NCI-H774 (cell line): ENCODE results near the gene LETMD1.
"Not testable (repeated sequence)": the region's sequence is repeated elsewhere in the genome, so short reads cannot be mapped to it uniquely, and the experiment has no call there.

Experiments used
- DNase-seq: peaks from one replicate; lab custom pipeline; 2025; lab: John Stamatoyannopoulos, UW

Gene LETMD1

GRCh38 chr12:51047655-51048540 is at the start of gene LETMD1:
TSS of gene LETMD1 (plus strand) at chr12:51048327. CDS start at chr12:51048357, 30 bp downstream.
- DNase-seq: peak; percentile 99

GRCh38 chr12:50999093-50999492 is 49.0 kb upstream of the LETMD1 start:
- no peak for DNase-seq

- DNase-seq: no peak
These were observed 47.9 kb upstream of the LETMD1 start for GRCh38 chr12:51000245-51000644.

GRCh38 chr12:51001799-51002198 is 46.3 kb upstream of the LETMD1 start:
- no peak for DNase-seq

- no peak for DNase-seq
These were observed 43.6 kb upstream of the LETMD1 start for GRCh38 chr12:51004504-51004903.

GRCh38 chr12:51005030-51005429 is 43.1 kb upstream of the LETMD1 start:
- no peak for DNase-seq

- no peak for DNase-seq
These were observed 42.5 kb upstream of the LETMD1 start for GRCh38 chr12:51005671-51006070.

- DNase-seq: no peak
These were observed 39.6 kb upstream of the LETMD1 start for GRCh38 chr12:51008329-51009055.

- no peak for DNase-seq
These were observed 39.1 kb upstream of the LETMD1 start for GRCh38 chr12:51009056-51009440.

GRCh38 chr12:51011955-51012354 is 36.2 kb upstream of the LETMD1 start:
- DNase-seq: no peak

GRCh38 chr12:51012570-51013236 is 35.4 kb upstream of the LETMD1 start:
- no peak for DNase-seq

GRCh38 chr12:51013441-51013840 is 34.7 kb upstream of the LETMD1 start:
- DNase-seq: no peak

- not testable (repeated sequence) for DNase-seq
These were observed 33.7 kb upstream of the LETMD1 start for GRCh38 chr12:51014467-51014866.

GRCh38 chr12:51017452-51017851 is 30.7 kb upstream of the LETMD1 start:
- DNase-seq: no peak

GRCh38 chr12:51018956-51019355 is 29.2 kb upstream of the LETMD1 start:
- no peak for DNase-seq

GRCh38 chr12:51019927-51020326 is 28.2 kb upstream of the LETMD1 start:
- no peak for DNase-seq

GRCh38 chr12:51020448-51021182 is 27.5 kb upstream of the LETMD1 start:
- peak; percentile 32 for DNase-seq

- DNase-seq: no peak
These were observed 26.4 kb upstream of the LETMD1 start for GRCh38 chr12:51021694-51022093.

GRCh38 chr12:51023625-51024382 is 24.3 kb upstream of the LETMD1 start:
- no peak for DNase-seq

GRCh38 chr12:51025338-51025835 is 22.7 kb upstream of the LETMD1 start:
- DNase-seq: no peak
